ENCODE measurements around the gene TOMM40L.

The TOMM40L gene

DNA sequence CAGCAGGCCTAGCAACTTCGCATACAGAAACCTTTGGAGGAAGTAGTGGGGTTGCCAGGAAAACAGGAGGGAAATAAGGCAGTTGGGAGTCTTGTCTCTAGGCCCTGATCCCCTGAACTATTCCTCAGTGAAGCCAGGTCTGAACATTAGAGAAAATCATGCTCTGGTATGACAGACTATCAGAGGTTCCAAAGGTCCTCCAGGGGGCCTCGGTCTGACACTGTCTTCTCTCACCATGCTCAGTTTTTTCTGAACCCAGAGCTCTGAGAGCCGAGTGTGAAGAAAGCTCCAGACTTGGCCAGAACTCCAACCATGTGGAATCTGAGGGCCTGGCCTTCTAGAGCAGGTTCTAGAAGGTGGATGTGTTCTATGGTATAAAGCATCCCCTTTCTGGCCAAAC, 4.0 kb downstream of the TOMM40L start:
- TF ChIP-seq, protein P1, sequence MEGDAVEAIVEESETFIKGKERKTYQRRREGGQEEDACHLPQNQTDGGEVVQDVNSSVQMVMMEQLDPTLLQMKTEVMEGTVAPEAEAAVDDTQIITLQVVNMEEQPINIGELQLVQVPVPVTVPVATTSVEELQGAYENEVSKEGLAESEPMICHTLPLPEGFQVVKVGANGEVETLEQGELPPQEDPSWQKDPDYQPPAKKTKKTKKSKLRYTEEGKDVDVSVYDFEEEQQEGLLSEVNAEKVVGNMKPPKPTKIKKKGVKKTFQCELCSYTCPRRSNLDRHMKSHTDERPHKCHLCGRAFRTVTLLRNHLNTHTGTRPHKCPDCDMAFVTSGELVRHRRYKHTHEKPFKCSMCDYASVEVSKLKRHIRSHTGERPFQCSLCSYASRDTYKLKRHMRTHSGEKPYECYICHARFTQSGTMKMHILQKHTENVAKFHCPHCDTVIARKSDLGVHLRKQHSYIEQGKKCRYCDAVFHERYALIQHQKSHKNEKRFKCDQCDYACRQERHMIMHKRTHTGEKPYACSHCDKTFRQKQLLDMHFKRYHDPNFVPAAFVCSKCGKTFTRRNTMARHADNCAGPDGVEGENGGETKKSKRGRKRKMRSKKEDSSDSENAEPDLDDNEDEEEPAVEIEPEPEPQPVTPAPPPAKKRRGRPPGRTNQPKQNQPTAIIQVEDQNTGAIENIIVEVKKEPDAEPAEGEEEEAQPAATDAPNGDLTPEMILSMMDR (IDR thresholded peaks at IDR 0.05; ENCODE audit: low read depth, low read length): no peak
- DNase-seq (ENCODE audit: extremely low read depth, low read depth): no peak

DNA sequence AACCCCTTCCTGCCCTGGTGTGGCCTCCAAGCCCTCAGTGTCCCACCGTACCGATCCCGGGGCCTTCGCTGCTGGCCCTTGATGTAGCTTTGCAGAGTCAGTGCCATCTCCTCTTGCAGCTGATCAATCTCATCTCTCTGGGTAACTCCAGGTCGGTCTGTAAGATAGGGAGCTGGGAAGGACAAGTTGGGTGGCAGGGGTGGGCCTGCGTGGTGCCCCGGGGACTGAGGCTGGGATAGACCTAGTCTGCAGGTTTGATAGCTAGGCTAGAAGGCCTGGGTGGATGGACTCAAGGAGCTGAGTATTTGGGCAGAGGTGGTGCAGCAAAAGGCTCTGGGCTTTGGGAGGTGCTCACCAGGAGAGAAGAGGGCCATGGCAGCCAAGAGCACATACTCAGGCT, 4.9 kb downstream of the TOMM40L start:
- DNase-seq (ENCODE audit: extremely low read depth, low read depth): no peak
- TF ChIP-seq, protein P1 (IDR thresholded peaks at IDR 0.05; ENCODE audit: low read depth, low read length): no peak

- DNase-seq (ENCODE audit: extremely low read depth, low read depth): no peak
- TF ChIP-seq, protein P1 (IDR thresholded peaks at IDR 0.05; ENCODE audit: low read depth, low read length): no peak
Measured at GRCh38 chr1:161233102-161233501, 7.2 kb downstream of the TOMM40L start.

DNA sequence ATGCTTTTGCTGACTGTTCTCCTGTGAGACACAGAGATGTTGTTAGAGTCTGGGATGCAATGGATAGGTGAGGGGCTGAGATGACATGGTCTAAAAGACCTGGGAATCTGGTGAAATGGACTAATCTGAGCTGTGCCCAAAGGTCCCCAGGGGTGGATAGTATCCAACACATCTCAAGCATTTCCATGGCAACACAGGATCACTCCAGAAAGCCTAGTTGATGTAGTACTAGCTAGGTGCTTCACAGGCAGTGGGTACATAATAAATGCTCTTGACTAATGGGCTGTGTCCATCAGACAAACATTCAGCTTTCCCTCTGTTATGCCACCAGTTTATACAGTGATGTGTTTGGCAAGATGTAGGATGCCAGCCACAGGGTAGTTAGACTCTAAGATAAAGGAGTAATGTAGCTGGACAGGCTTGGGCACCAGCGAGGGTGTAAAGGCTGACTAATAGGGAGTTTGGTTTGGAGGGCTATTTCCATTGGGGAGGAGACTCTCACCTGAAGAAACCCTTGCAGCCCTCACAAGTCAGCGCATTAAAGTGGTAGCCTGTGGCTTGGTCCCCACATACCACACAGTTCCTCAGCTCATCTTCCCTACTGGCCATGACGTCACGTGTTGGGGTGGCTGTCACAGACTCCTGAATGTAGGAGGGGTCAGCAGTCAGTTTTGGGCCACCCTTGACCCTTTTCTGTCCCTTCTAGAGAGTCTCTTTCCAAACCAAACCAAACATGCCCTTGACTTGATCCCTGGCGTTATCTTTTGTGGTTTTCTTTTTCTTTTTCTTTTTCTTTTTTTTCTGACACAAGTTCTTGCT, 10.3 kb downstream of the TOMM40L start:
- DNase-seq (ENCODE audit: extremely low read depth, low read depth): no peak
- TF ChIP-seq, protein P1 (IDR thresholded peaks at IDR 0.05; ENCODE audit: low read depth, low read length): no peak

GRCh38 chr1:161238039-161238473, 12.2 kb downstream of the TOMM40L start, which contains the start of gene NR1I3:
TSS of gene NR1I3 (minus strand) at chr1:161238203. CDS start at chr1:161236565, 1,638 bp downstream.
- TF ChIP-seq, protein P1 (IDR thresholded peaks at IDR 0.05; ENCODE audit: low read depth, low read length): no peak
- DNase-seq (ENCODE audit: extremely low read depth, low read depth): no peak

- TF ChIP-seq, protein P1 (IDR thresholded peaks at IDR 0.05; ENCODE audit: low read depth, low read length): no peak
- no peak for DNase-seq (ENCODE audit: extremely low read depth, low read depth)
Measured at GRCh38 chr1:161241682-161242081, 15.8 kb downstream of the TOMM40L start.

GRCh38 chr1:161242313-161242712, 16.5 kb downstream of the TOMM40L start:
- DNase-seq (ENCODE audit: extremely low read depth, low read depth): no peak
- TF ChIP-seq, protein P1 (IDR thresholded peaks at IDR 0.05; ENCODE audit: low read depth, low read length): no peak
